Fibroblast of lung (primary cell): ENCODE data around the gene GSN. TPM values are rescaled to one million over a fixed set of nuclear protein-coding genes. Genes with fewer than 3 reads are reported as not detected.
"Not testable (repeated sequence)": the region's sequence is repeated elsewhere in the genome, so short reads cannot be mapped to it uniquely, and the experiment has no call there.

ENCODE experiments used
- DNase-seq, 2 donors: peaks; one replicate each; pipeline versions ENCODE4 v3.0.0 to v3.0.0-alpha.2; 2010; ENCODE audit warnings: low read depth in 2 of 2
- H2AFZ ChIP-seq: 2 replicates; pipeline ENCODE4 v1.5.1; 2012; ENCODE audit warnings: low read length, control low read depth, inconsistent platforms
- H3K27ac ChIP-seq: 2 replicates; pipeline ENCODE4 v1.5.1; 2011; ENCODE audit warnings: low read length, control low read depth; ENCODE audit not compliant: insufficient read depth
- H3K27me3 ChIP-seq: 2 replicates; pipeline ENCODE4 v1.5.1; 2011; ENCODE audit warnings: mild to moderate bottlenecking, low read length; ENCODE audit not compliant: control insufficient read depth, insufficient read depth
- H3K36me3 ChIP-seq: 2 replicates; pipeline ENCODE4 v1.5.1; 2011; ENCODE audit warnings: low read length; ENCODE audit not compliant: control insufficient read depth, insufficient read depth
- H3K4me1 ChIP-seq: 2 replicates; pipeline ENCODE4 v1.5.1; 2011; ENCODE audit warnings: low read length; ENCODE audit not compliant: control insufficient read depth, insufficient read depth; ENCODE audit errors: extremely low read depth
- H3K4me2 ChIP-seq: 2 replicates; pipeline ENCODE4 v1.5.1; 2011; ENCODE audit warnings: low read length, control low read depth; ENCODE audit not compliant: insufficient read depth; ENCODE audit errors: extremely low read depth
- H3K4me3 ChIP-seq, 4 experiments: fragments of 200-600 bp in 1 of 4; sonication (generic) in 1 of 4; replicated peaks in 1 of 4; 2 replicates each; pipeline ENCODE4 v1.5.1; 2011 to 2016; ENCODE audit warnings: low read length in 4 of 4, low read depth in 3 of 4, mild to moderate bottlenecking in 3 of 4, control low read depth in 2 of 4, inconsistent platforms in 1 of 4, mixed read lengths in 1 of 4; ENCODE audit not compliant: insufficient read depth in 1 of 4; ENCODE audit errors: control extremely low read depth in 1 of 4
- H3K79me2 ChIP-seq: 2 replicates; pipeline ENCODE4 v1.5.1; 2012; ENCODE audit warnings: mild to moderate bottlenecking, low read length, inconsistent platforms; ENCODE audit not compliant: control insufficient read depth, insufficient read depth
- H3K9ac ChIP-seq: 2 replicates; pipeline ENCODE4 v1.5.1; 2011; ENCODE audit warnings: mild to moderate bottlenecking, low read length, control low read depth; ENCODE audit not compliant: insufficient read depth
- H3K9me3 ChIP-seq: 2 replicates; pipeline ENCODE4 v1.5.1; 2012; ENCODE audit warnings: low read depth, low read length; ENCODE audit not compliant: control insufficient read depth, insufficient read depth
- H4K20me1 ChIP-seq: 2 replicates; pipeline ENCODE4 v1.5.1; 2011; ENCODE audit warnings: low read length; ENCODE audit not compliant: control insufficient read depth, insufficient read depth; ENCODE audit errors: extremely low read depth
- EZH2 ChIP-seq: IDR thresholded peaks from 2 replicates; pipeline ENCODE4 v1.5.1; 2012; ENCODE audit warnings: low read length, control low read depth, mild to moderate bottlenecking; ENCODE audit errors: missing control alignments
- polyA plus RNA-seq, 2 donors: library from polyadenylated mRNA; depleted of rRNA in 1 of 2; stranded (reverse) in 1 of 2; unstranded in 1 of 2; fragments of >200 nt; gene quantifications; 2 replicates each; pipeline ENCODE4 v1.2.1, GENCODE V29; 2011 to 2012; ENCODE audit warnings: missing spikeins in 1 of 2
- total RNA-seq: library from RNA; depleted of rRNA; stranded (reverse); fragments of >200 nt; gene quantifications from 2 replicates; pipeline ENCODE4 v1.2.1, GENCODE V29; 2014
- TF ChIP-seq, protein P1 (sequence below), 2 donors: IDR thresholded peaks in 1 of 2; conservative IDR thresholded peaks in 1 of 2; 1 replicate in 1 of 2; 2 replicates in 1 of 2; pipeline ENCODE4 v1.5.1; 2011 to 2012; ENCODE audit warnings: low read length in 2 of 2, control low read depth in 1 of 2, inconsistent platforms in 1 of 2, low read depth in 1 of 2, mild to moderate bottlenecking in 1 of 2

GSN gene
- total and polyA plus RNA-seq, 2 donors (not counting 1 experiment from before 2014, with no cell fraction given) = 432 to 588 TPM

DNA sequence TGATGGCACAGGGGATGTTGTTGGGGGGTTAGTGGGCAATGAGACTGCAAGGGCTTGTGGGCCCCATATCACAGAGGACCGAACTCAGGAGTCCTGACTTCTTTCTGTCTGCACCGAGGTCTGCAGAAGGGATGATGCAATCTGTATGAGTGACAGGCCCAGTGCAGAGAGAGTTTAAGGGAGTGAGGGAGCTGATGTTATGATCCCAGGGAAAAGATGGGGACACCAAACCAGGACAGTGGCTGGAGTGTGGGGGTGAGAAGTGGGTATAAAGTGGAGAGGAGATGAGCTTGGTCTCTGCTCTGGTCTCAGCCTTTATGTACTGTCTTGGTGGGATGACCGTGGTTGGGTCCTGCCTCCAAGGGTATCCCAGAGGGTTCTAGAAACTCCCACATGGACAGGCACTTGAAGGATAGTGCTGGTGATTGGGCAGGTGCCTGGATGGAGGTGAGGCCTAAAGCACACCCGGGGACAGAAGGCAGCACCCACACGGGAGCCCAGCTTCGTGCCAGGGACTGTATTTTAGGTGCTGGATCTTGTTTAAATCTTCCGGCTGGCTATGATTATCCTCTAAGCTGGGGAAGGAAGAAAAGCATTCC, 21.9 kb downstream of the GSN start:
- no peak overlapping the region for H2AFZ ChIP-seq
- peaks cover 8% of the 10 kb centered on the region for H3K79me2 ChIP-seq
- H3K4me2 ChIP-seq = no peak overlapping the region
- no peak for DNase-seq
- peaks cover 15% of the 10 kb centered on the region for H3K36me3 ChIP-seq
- no peak overlapping the region for H3K4me3 ChIP-seq
- H3K4me1 ChIP-seq = peaks cover 37% of the 10 kb centered on the region
- H3K27me3 ChIP-seq = no peaks in the 10 kb centered on the region
- TF ChIP-seq, protein P1, sequence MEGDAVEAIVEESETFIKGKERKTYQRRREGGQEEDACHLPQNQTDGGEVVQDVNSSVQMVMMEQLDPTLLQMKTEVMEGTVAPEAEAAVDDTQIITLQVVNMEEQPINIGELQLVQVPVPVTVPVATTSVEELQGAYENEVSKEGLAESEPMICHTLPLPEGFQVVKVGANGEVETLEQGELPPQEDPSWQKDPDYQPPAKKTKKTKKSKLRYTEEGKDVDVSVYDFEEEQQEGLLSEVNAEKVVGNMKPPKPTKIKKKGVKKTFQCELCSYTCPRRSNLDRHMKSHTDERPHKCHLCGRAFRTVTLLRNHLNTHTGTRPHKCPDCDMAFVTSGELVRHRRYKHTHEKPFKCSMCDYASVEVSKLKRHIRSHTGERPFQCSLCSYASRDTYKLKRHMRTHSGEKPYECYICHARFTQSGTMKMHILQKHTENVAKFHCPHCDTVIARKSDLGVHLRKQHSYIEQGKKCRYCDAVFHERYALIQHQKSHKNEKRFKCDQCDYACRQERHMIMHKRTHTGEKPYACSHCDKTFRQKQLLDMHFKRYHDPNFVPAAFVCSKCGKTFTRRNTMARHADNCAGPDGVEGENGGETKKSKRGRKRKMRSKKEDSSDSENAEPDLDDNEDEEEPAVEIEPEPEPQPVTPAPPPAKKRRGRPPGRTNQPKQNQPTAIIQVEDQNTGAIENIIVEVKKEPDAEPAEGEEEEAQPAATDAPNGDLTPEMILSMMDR (conservative IDR thresholded peaks at IDR 0.05 in 1 of 2, IDR thresholded peaks at IDR 0.05 in 1 of 2; ENCODE audit: low read depth in 1 of 2, low read length in 2 of 2) = no peak
- no peak for TF ChIP-seq EZH2
- no peaks in the 10 kb centered on the region for H3K9me3 ChIP-seq
- H3K27ac ChIP-seq = no peak overlapping the region
- no peaks in the 10 kb centered on the region for H4K20me1 ChIP-seq
- H3K9ac ChIP-seq = no peak overlapping the region

DNA sequence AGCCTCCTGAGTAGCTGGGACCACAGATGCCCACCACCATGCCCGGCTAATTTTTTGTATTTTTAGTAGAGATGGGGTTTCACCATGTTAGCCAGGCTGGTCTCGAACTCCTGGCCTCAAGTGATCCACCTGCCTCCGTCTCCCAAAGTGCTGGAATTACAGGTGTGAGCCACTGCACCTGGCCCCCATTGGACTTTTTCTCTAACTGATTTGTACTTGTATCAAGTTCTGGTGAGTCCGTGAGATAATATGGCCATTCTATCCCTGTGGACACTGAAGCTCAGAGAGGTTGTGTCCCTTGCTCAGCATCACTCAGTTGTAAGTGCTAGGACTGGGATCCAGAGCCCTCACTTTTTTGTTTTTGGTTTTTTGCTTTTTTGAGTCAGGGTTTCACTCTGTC, 23.6 kb downstream of the GSN start:
- H3K27ac ChIP-seq, H3K9ac ChIP-seq, H2AFZ ChIP-seq, H3K4me2 ChIP-seq, H3K27me3 ChIP-seq, DNase-seq, H4K20me1 ChIP-seq, H3K9me3 ChIP-seq, H3K79me2 ChIP-seq, H3K4me3 ChIP-seq: not testable (repeated sequence)
- H3K4me1 ChIP-seq = peaks cover 29% of the 10 kb centered on the region
- peaks cover 16% of the 10 kb centered on the region for H3K36me3 ChIP-seq

DNA sequence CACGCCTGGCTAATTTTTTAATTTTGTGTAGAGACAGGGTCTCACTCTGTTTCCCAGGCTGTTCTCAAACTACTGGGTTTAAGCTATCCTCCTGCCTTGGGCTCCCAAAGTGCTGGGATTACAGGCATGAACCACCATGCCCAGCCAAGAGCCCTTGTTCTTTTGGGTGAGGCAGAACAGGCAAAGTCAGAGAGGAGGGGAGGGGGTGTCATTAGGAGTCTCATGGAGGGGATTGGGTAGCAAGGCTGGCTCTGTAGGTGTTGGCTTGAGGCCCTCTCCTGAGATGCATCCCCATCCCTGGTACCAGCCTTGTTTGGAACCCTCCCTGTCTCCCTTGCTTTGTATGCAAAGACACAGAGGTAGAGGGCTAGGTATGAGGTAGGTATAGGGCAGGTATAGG, 24.1 kb downstream of the GSN start:
- Histone ChIP-seq H2AFZ (no peak overlapping the region), H3K27me3 (no peaks in the 10 kb centered on the region), H4K20me1 (no peaks in the 10 kb centered on the region), H3K4me3 (no peak overlapping the region), H3K4me2 (no peak overlapping the region), H3K36me3 (peaks cover 17% of the 10 kb centered on the region), H3K9ac (no peak overlapping the region), H3K27ac (no peak overlapping the region), H3K79me2 (peaks cover 6% of the 10 kb centered on the region), H3K4me1 (peaks cover 27% of the 10 kb centered on the region), H3K9me3 (no peaks in the 10 kb centered on the region)
- no peak for DNase-seq
- TF ChIP-seq, protein P1 (conservative IDR thresholded peaks at IDR 0.05 in 1 of 2, IDR thresholded peaks at IDR 0.05 in 1 of 2; ENCODE audit: low read depth in 1 of 2, low read length in 2 of 2) = no peak
- TF ChIP-seq EZH2 = no peak
